Peyer's patch (tissue), 4 donors: ENCODE results near the gene RAB40A.

Experiments
- CTCF ChIP-seq, 6 experiments: fragments of 450-650 bp in 4 of 6; fragments of 200-600 bp in 2 of 6; sonication (generic) in 1 of 6; IDR thresholded peaks; one replicate each; pipeline ENCODE4 v1.5.1; 2017 to 2019; ENCODE audit warnings: antibody characterized with exemption in 6 of 6, mild to moderate bottlenecking in 3 of 6, moderate library complexity in 1 of 6
- POLR2A ChIP-seq, 2 donors: fragments of 450-650 bp; IDR thresholded peaks; one replicate each; pipeline ENCODE4 v1.5.1; 2017; ENCODE audit warnings: antibody characterized with exemption in 2 of 2, mild to moderate bottlenecking in 2 of 2, moderate library complexity in 2 of 2

DNA sequence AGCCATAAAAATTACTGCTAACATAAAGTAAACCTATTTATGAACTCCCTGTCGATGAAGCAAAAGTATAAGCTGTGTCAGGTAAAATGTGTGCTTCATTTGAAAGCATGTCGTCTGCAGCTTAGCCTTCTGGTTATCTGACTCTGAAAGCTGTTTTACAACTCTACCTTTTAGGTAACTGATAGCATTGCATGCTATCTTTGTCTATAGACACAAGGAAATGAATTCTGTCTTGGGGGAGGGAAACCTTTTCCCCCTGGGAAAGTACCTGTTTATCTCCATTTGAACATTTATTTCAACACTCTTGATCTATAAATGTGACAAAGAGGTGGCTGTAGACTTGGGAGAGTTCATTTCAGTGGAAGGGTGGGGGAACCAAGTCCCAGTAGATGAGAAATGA, 51.4 kb downstream of the RAB40A start:
- TF ChIP-seq CTCF (IDR thresholded peaks at IDR 0.05), result no peak
- TF ChIP-seq POLR2A (IDR thresholded peaks at IDR 0.05), result no peak
